Upper lobe of left lung (tissue), 4 donors: Measurements from ENCODE around the gene TNFSF10.

ENCODE experiments used
- POLR2AphosphoS5 ChIP-seq, 2 donors: sonication (generic); formaldehyde crosslinking; IDR thresholded peaks; one replicate each; pipeline ENCODE4 v1.5.1; 2017; ENCODE audit warnings: antibody characterized with exemption in 2 of 2
- TF ChIP-seq, protein P1 (sequence below), 6 experiments: fragments of 450-650 bp in 4 of 6; fragments of 200-600 bp in 2 of 6; sonication (generic) in 2 of 6; IDR thresholded peaks; one replicate each; pipeline ENCODE4 v1.5.1; 2016 to 2019; ENCODE audit warnings: antibody characterized with exemption in 6 of 6

DNA sequence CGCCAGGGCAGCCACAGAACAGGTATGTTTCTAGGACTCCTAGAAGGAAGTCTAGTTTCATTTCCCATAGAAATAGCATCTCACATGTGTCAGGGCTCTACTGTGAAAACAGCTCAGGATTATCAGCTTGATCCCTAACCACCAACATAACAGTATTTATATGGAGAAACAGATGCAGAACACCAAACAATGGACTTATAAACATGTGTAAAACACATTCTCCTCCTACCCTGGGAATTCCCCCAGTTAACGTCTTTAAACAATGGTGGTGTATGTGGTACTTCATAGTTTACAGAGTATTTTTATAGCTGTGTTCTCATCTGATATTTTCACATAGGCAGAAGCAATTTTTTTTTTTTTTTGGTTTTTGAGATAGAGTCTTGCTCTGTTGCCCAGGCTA is 9.7 kb downstream of the TNFSF10 start:
- TF ChIP-seq, protein P1, sequence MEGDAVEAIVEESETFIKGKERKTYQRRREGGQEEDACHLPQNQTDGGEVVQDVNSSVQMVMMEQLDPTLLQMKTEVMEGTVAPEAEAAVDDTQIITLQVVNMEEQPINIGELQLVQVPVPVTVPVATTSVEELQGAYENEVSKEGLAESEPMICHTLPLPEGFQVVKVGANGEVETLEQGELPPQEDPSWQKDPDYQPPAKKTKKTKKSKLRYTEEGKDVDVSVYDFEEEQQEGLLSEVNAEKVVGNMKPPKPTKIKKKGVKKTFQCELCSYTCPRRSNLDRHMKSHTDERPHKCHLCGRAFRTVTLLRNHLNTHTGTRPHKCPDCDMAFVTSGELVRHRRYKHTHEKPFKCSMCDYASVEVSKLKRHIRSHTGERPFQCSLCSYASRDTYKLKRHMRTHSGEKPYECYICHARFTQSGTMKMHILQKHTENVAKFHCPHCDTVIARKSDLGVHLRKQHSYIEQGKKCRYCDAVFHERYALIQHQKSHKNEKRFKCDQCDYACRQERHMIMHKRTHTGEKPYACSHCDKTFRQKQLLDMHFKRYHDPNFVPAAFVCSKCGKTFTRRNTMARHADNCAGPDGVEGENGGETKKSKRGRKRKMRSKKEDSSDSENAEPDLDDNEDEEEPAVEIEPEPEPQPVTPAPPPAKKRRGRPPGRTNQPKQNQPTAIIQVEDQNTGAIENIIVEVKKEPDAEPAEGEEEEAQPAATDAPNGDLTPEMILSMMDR (IDR thresholded peaks at IDR 0.05): no peak
- no peak for TF ChIP-seq POLR2AphosphoS5 (IDR thresholded peaks at IDR 0.05)
